C4-2B (cell line): ENCODE results near the gene FBRSL1.

ENCODE experiments used
- CTCF ChIP-seq: fragments of 450-650 bp; conservative IDR thresholded peaks from 2 replicates; pipeline ENCODE4 v1.5.1; 2017; ENCODE audit warnings: mild to moderate bottlenecking
- ZFX ChIP-seq: fragments of 450-650 bp; IDR thresholded peaks from 2 replicates; pipeline ENCODE4 v1.6.1; 2017

- no peak for TF ChIP-seq CTCF
- TF ChIP-seq ZFX: no peak
Measured at GRCh38 chr12:132545955-132546354, 56.0 kb downstream of the FBRSL1 start.
